ENCODE results near the gene FCRL2. TPM values are rescaled to one million over a fixed set of nuclear protein-coding genes. Genes with fewer than 3 reads are reported as not detected.

Gene FCRL2
- total RNA-seq, 2 donors from 2014 or later, result not detected

GRCh38 chr1:157703981-157704380 is 73.0 kb downstream of the FCRL2 start:
- H3K9me3 Mint-ChIP-seq, result peaks cover 3% of the 10 kb centered on the region
- peaks cover 8% of the 10 kb centered on the region for H3K4me1 Mint-ChIP-seq
- H3K36me3 Mint-ChIP-seq (ENCODE audit: low read depth), result no peaks in the 10 kb centered on the region
- no peak for DNase-seq
- H3K27me3 Mint-ChIP-seq (ENCODE audit: insufficient read depth), result peaks cover 34% of the 10 kb centered on the region
- H3K36me3 ChIP-seq (ENCODE audit: control insufficient read depth, insufficient read depth, low read length), result no peaks in the 10 kb centered on the region
- no peak overlapping the region for H3K4me3 Mint-ChIP-seq
- no peak overlapping the region for H3K27ac Mint-ChIP-seq
- H3K27ac ChIP-seq (ENCODE audit: low read depth, low read length), result no peak overlapping the region
- H3K4me1 ChIP-seq (ENCODE audit: control insufficient read depth, insufficient read depth, low read length), result no peaks in the 10 kb centered on the region
- H3K9me3 ChIP-seq (ENCODE audit: control insufficient read depth, low read length), result no peaks in the 10 kb centered on the region
- no peak overlapping the region for H3K9ac ChIP-seq (ENCODE audit: extremely low read depth, low read length, poor library complexity, severe bottlenecking)
- WGBS, 2 experiments (ENCODE audit: insufficient coverage in 1 of 2, insufficient read length in 1 of 2), result 93 to 94% methylated on average over 2 to 4 of the region's 4 CpGs
- H3K27me3 ChIP-seq (ENCODE audit: control insufficient read depth, insufficient read depth, low read length, poor library complexity, severe bottlenecking), result peaks cover 24% of the 10 kb centered on the region
- no peak overlapping the region for H3K4me3 ChIP-seq (ENCODE audit: low read length)
- no peak for TF ChIP-seq CTCF (conservative IDR thresholded peaks at IDR 0.05)

GRCh38 chr1:157702308-157702825 is 74.6 kb downstream of the FCRL2 start:
- Mint-ChIP-seq H3K36me3 (ENCODE audit: low read depth) (no peaks in the 10 kb centered on the region), H3K27me3 (ENCODE audit: insufficient read depth) (peaks cover 26% of the 10 kb centered on the region), H3K9me3 (peaks cover 3% of the 10 kb centered on the region), H3K27ac (no peak overlapping the region), H3K4me1 (peaks cover 16% of the 10 kb centered on the region), H3K4me3 (no peak overlapping the region)
- peaks cover 18% of the 10 kb centered on the region for H3K27me3 ChIP-seq (ENCODE audit: control insufficient read depth, insufficient read depth, low read length, poor library complexity, severe bottlenecking)
- no peaks in the 10 kb centered on the region for H3K9me3 ChIP-seq (ENCODE audit: control insufficient read depth, low read length)
- H3K36me3 ChIP-seq (ENCODE audit: control insufficient read depth, insufficient read depth, low read length), result no peaks in the 10 kb centered on the region
- H3K4me1 ChIP-seq (ENCODE audit: control insufficient read depth, insufficient read depth, low read length), result no peaks in the 10 kb centered on the region
- WGBS, 2 experiments (ENCODE audit: insufficient coverage in 1 of 2, insufficient read length in 1 of 2), result 95% methylated on average over 5 of the region's 5 CpGs; no CpG with 5 or more reads in 1 of the 2 experiments
- H3K4me3 ChIP-seq (ENCODE audit: low read length), result no peak overlapping the region
- TF ChIP-seq CTCF (conservative IDR thresholded peaks at IDR 0.05), result no peak
- H3K27ac ChIP-seq (ENCODE audit: low read depth, low read length), result no peak overlapping the region
- H3K9ac ChIP-seq (ENCODE audit: extremely low read depth, low read length, poor library complexity, severe bottlenecking), result no peak overlapping the region
- no peak for DNase-seq

- Mint-ChIP-seq H3K9me3 (no peaks in the 10 kb centered on the region), H3K27me3 (ENCODE audit: insufficient read depth) (peaks cover 15% of the 10 kb centered on the region), H3K4me3 (no peak within 1 kb of the TSS), H3K4me1 (peaks cover 16% of the 10 kb centered on the region), H3K27ac (no peak within 1 kb of the TSS), H3K36me3 (ENCODE audit: low read depth) (no peaks in the 10 kb centered on the region)
- no peak for DNase-seq
- WGBS, 2 experiments (ENCODE audit: insufficient coverage in 1 of 2, insufficient read length in 1 of 2), result 94 to 98% methylated on average over 4 of the region's 4 CpGs
- no peaks in the 10 kb centered on the region for H3K4me1 ChIP-seq (ENCODE audit: control insufficient read depth, insufficient read depth, low read length)
- H3K27ac ChIP-seq (ENCODE audit: low read depth, low read length), result no peak within 1 kb of the TSS
- H3K9me3 ChIP-seq (ENCODE audit: control insufficient read depth, low read length), result no peaks in the 10 kb centered on the region
- H3K9ac ChIP-seq (ENCODE audit: extremely low read depth, low read length, poor library complexity, severe bottlenecking), result no peak within 1 kb of the TSS
- TF ChIP-seq CTCF (conservative IDR thresholded peaks at IDR 0.05), result no peak
- no peaks in the 10 kb centered on the region for H3K36me3 ChIP-seq (ENCODE audit: control insufficient read depth, insufficient read depth, low read length)
- H3K4me3 ChIP-seq (ENCODE audit: low read length), result no peak within 1 kb of the TSS
- H3K27me3 ChIP-seq (ENCODE audit: control insufficient read depth, insufficient read depth, low read length, poor library complexity, severe bottlenecking), result peaks cover 14% of the 10 kb centered on the region
These were observed 76.2 kb downstream of the FCRL2 start, which contains the start of gene FCRL3 for GRCh38 chr1:157700732-157701131. TSS of gene FCRL3 (minus strand) at chr1:157700769. CDS start at chr1:157700489, 280 bp downstream.

Measured in endodermal cell (in vitro differentiated cells).